HG03108 (cell line): ENCODE results near the gene TSPAN11.

Source experiments
- ATAC-seq: cut with Tn5 transposase; IDR thresholded peaks from one replicate; pipeline ENCODE4 v1.9.1; 2021; ENCODE audit warnings: moderate library complexity; ENCODE audit not compliant: unreplicated experiment

Gene TSPAN11

GRCh38 chr12:30953951-30954751 is 27.6 kb downstream of the TSPAN11 start:
- no peak for ATAC-seq

GRCh38 chr12:30955214-30955613 is 28.7 kb downstream of the TSPAN11 start:
- no peak for ATAC-seq

GRCh38 chr12:30959110-30959710 is 32.7 kb downstream of the TSPAN11 start:
- no peak for ATAC-seq

GRCh38 chr12:30959778-30960177 is 33.2 kb downstream of the TSPAN11 start:
- ATAC-seq = no peak

DNA sequence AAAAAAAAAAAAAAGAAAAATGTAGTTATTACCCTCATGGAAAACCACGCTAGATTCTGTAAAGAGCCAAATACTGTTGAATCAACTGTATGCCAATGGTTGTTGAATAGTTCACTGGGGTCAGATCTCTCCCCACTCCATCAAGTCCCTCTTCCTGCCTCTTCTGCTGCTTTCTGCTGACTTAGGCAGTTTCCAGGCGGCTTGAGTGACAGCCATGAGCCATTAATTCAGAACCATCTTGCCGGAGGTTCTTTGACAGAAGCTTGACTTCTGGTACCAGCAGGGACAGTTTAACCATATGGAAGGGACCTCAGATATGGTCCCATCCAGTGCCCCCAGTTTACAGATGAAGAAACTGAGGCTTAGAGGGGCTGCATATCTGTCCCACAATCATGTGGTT is 34.5 kb downstream of the TSPAN11 start:
- no peak for ATAC-seq

- no peak for ATAC-seq
Measured at GRCh38 chr12:30962047-30962446, 35.5 kb downstream of the TSPAN11 start.

DNA sequence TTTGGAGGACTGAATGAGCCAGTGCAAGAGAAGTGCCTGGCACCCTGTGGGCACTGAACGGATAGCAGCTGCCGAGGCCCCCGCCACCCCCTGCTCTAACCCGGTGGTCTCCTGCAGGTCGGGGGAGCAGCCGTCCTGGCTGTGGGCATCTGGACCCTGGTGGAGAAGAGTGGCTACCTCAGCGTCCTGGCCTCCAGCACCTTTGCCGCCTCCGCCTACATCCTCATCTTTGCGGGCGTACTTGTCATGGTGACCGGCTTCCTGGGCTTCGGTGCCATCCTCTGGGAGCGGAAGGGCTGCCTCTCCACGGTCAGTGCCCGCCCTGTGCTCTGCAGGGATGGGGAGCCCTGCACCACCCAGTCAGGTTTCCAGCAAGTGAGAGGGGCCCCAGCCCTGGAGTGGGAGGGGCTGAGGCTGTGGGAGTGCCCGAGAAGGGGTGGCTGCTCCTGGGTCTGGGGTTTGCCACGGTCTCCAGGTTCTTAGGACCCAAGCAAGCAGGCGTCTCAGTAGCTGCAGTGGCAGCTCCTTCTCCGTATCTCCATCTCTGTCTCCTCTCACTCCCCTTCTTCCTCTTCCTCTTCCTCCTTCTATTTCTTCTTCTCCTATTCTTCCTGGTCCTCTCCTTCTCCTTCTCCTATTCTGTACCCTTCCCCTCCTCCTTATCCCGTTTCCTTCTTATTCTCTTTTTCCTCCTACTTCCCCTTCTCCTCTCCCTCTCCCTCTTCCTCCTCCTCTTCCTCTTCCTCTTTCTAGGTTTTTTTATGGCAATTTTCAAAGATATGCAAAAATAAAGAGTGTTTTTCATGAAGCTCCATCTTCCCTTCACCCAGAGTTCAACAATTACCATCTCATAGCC is 37.4 kb downstream of the TSPAN11 start:
- ATAC-seq = no peak

- no peak for ATAC-seq
Measured at GRCh38 chr12:30964896-30965612, 38.5 kb downstream of the TSPAN11 start.

DNA sequence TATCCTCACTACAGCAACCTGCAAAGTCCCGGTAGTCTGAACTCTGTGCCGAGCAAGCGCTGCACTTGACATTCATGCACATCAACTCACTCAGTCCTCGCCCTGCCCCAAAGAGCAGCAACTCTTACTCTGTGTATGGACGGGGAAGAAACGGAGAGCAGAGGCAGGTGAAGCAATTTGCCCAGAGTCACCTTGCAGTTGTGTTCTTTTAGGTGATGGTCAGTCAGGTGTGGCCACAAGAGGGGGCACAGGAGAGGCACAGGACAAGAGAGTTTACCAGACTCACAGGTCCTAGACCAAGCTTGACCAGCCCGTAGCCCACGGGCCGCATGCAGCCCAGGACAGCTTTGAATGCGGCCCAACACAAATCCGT is 39.1 kb downstream of the TSPAN11 start:
- no peak for ATAC-seq

- ATAC-seq = no peak
Measured at GRCh38 chr12:30967026-30967425, 40.5 kb downstream of the TSPAN11 start.

- no peak for ATAC-seq
Measured at GRCh38 chr12:30968211-30968610, 41.7 kb downstream of the TSPAN11 start.

DNA sequence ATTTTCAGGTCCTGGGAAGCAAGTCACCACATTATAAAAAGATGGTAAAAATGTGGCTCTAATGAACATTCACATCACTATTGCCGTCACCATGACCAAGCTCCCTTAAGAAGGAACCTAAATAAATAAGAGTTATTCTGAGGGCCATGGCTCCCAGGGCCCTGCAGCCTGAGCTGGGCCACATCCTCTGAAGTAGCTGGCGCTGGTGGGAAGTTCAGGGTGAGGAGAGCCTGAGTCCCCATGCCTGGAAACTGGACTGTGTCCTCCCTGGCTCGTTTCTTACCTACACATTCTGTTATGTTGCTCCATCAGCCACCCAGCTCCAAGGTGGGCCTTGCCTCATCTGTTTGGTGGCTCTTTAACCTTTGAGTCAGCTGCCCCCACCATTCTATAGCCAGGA is 42.5 kb downstream of the TSPAN11 start:
- no peak for ATAC-seq

- ATAC-seq = no peak
Measured at GRCh38 chr12:30969606-30970395, 43.3 kb downstream of the TSPAN11 start.

DNA sequence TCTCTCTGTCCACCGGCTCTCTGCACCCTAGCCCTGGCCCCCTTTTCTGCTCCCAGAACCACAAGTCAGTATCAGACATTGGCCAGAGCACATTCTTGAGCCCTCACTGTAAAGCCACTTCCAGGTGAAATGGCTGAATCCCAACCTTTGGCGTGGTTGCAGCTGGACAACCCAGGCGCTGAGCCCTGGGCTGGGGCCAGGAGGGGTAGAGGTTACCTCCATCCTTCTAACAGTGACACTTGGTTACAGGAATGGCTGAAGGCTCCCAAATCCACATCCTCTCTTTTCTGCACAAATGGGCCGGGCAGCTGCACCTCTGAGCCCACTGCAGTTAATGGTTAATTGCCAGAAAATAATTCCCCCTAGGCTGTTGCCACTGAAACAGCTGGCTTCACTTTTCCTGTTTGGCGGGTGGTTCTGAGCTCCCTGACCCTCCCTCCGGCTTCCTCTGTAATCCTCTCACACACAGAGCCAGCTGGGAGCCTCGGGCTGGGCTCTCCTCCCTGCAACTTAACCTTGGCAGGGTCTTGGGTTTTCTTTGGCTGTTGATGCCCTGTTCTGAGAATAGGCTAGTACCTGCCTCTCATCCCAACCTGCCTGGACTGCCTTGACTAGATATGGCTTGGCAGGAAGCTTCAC is 44.1 kb downstream of the TSPAN11 start:
- ATAC-seq = no peak

- ATAC-seq = no peak
Measured at GRCh38 chr12:30972035-30972434, 45.5 kb downstream of the TSPAN11 start.

DNA sequence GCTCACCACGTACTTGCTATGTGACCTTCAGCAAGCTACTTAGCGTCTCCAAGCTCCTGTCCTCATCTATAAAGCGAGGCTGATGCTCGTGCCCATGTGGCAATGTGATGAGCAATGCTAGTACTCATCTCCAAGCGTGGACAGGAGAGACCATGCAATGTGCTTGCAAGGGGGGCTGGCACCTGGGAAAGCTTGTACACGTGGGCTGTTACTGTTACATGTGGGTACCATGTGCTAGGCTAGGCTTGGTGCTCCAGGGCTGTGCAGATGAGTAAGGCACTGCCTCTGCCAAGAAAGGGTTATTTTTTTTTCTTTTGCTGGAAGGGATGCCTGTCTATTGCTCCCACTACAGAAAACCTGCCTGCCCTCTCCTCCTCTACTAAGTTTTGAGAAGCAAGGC is 46.6 kb downstream of the TSPAN11 start:
- no peak for ATAC-seq

- ATAC-seq = no peak
Measured at GRCh38 chr12:30973830-30974229, 47.3 kb downstream of the TSPAN11 start.

DNA sequence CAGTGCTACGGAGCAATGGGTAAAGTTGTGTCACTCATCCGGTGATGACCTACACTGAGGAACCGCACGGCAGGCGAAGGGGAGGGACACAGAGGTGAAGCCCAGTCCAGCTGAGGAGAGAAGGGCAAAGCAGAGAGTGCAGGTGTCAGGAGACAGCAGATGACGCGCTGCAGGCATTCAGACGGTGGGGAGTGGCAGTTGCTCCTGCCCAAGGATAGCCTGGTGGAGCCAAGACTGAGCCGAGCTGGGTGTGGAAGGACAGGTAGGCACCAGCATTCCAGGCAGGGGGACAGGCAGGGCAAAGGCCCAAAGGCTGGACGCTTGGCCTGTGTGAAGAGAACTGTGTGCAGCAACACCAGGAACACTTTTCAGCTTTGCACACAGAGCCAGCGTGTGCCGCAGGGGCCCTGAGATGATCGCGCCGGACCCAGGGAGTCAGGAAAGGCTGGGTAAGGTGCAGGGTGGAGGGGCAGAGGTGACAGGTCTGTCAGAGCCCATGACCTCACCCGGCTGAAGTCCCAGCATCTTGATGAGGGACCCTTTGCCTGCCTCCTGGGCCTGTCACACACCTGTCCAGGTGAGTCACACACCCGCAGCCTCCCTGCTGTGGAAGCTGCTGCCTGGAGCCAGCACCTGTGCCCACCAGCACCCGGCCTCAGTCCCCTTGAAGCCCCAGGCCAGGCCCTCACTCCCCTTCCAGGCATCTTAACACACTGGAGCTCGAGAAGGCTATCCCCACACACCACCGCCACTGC is 48.4 kb downstream of the TSPAN11 start:
- ATAC-seq = no peak

GRCh38 chr12:30975581-30975980 is 49.0 kb downstream of the TSPAN11 start:
- no peak for ATAC-seq
